ENCODE results near the gene TMEM186.

TMEM186 gene

GRCh38 chr16:8831450-8831849 lies 34.0 kb upstream of the TMEM186 start:
- H3K27ac ChIP-seq (ENCODE audit: low read depth, low read length): peak overlapping the region; percentile 100
- H3K4me3 ChIP-seq (ENCODE audit: low read length): no peak overlapping the region; the same call in 1 of the 2 replicates
- no peaks in the 10 kb centered on the region for H3K9me3 ChIP-seq (ENCODE audit: insufficient read depth, low read depth, low read length)
- H3K27me3 ChIP-seq (ENCODE audit: insufficient read depth, low read length): no peaks in the 10 kb centered on the region
- H3K36me3 ChIP-seq (ENCODE audit: insufficient read depth, low read length): peaks cover 30% of the 10 kb centered on the region
- H3K4me1 ChIP-seq (ENCODE audit: insufficient read depth, low read length): peaks cover 32% of the 10 kb centered on the region
- peak overlapping the region; percentile 84 for H3K9ac ChIP-seq (ENCODE audit: low read depth, low read length)
- WGBS: 63% methylated on average over 9 of the region's 9 CpGs

GRCh38 chr16:8828541-8829165 lies 31.2 kb upstream of the TMEM186 start:
- H3K27me3 ChIP-seq (ENCODE audit: insufficient read depth, low read length): no peaks in the 10 kb centered on the region
- no peak overlapping the region for H3K9ac ChIP-seq (ENCODE audit: low read depth, low read length)
- no peak overlapping the region for H3K4me3 ChIP-seq (ENCODE audit: low read length)
- WGBS: 95% methylated on average over 8 of the region's 8 CpGs
- H3K27ac ChIP-seq (ENCODE audit: low read depth, low read length): peak overlapping the region; percentile 15
- H3K4me1 ChIP-seq (ENCODE audit: insufficient read depth, low read length): peaks cover 32% of the 10 kb centered on the region
- peaks cover 51% of the 10 kb centered on the region for H3K36me3 ChIP-seq (ENCODE audit: insufficient read depth, low read length)
- H3K9me3 ChIP-seq (ENCODE audit: insufficient read depth, low read depth, low read length): no peaks in the 10 kb centered on the region

GRCh38 chr16:8826278-8826879 lies 28.9 kb upstream of the TMEM186 start:
- Histone ChIP-seq H3K27ac (ENCODE audit: low read depth, low read length) (no peak overlapping the region), H3K4me1 (ENCODE audit: insufficient read depth, low read length) (peaks cover 26% of the 10 kb centered on the region), H3K9me3 (ENCODE audit: insufficient read depth, low read depth, low read length) (no peaks in the 10 kb centered on the region), H3K9ac (ENCODE audit: low read depth, low read length) (no peak overlapping the region), H3K36me3 (ENCODE audit: insufficient read depth, low read length) (peaks cover 71% of the 10 kb centered on the region), H3K27me3 (ENCODE audit: insufficient read depth, low read length) (no peaks in the 10 kb centered on the region), H3K4me3 (ENCODE audit: low read length) (no peak overlapping the region)
- 94% methylated on average over 2 of the region's 3 CpGs for WGBS

- H3K36me3 ChIP-seq (ENCODE audit: insufficient read depth, low read length): peaks cover 85% of the 10 kb centered on the region
- H3K4me3 ChIP-seq (ENCODE audit: low read length): no peak overlapping the region
- H3K27ac ChIP-seq (ENCODE audit: low read depth, low read length): no peak overlapping the region
- H3K27me3 ChIP-seq (ENCODE audit: insufficient read depth, low read length): no peaks in the 10 kb centered on the region
- no peak overlapping the region for H3K9ac ChIP-seq (ENCODE audit: low read depth, low read length)
- H3K9me3 ChIP-seq (ENCODE audit: insufficient read depth, low read depth, low read length): no peaks in the 10 kb centered on the region
- H3K4me1 ChIP-seq (ENCODE audit: insufficient read depth, low read length): peaks cover 9% of the 10 kb centered on the region; the same call in 1 of the 2 replicates
- 96% methylated on average over 3 of the region's 3 CpGs for WGBS
Observed at GRCh38 chr16:8822403-8822802, 25.0 kb upstream of the TMEM186 start.

GRCh38 chr16:8819411-8820034 lies 22.1 kb upstream of the TMEM186 start:
- 93% methylated on average over 4 of the region's 6 CpGs for WGBS
- Histone ChIP-seq H3K4me1 (ENCODE audit: insufficient read depth, low read length) (peaks cover 9% of the 10 kb centered on the region; the same call in 1 of the 2 replicates), H3K4me3 (ENCODE audit: low read length) (no peak overlapping the region), H3K9ac (ENCODE audit: low read depth, low read length) (no peak overlapping the region), H3K27ac (ENCODE audit: low read depth, low read length) (no peak overlapping the region), H3K36me3 (ENCODE audit: insufficient read depth, low read length) (peaks cover 92% of the 10 kb centered on the region), H3K9me3 (ENCODE audit: insufficient read depth, low read depth, low read length) (no peaks in the 10 kb centered on the region), H3K27me3 (ENCODE audit: insufficient read depth, low read length) (no peaks in the 10 kb centered on the region)

GRCh38 chr16:8818504-8819270 lies 21.2 kb upstream of the TMEM186 start:
- no peak overlapping the region for H3K4me3 ChIP-seq (ENCODE audit: low read length)
- H3K9me3 ChIP-seq (ENCODE audit: insufficient read depth, low read depth, low read length): no peaks in the 10 kb centered on the region
- H3K36me3 ChIP-seq (ENCODE audit: insufficient read depth, low read length): peaks cover 92% of the 10 kb centered on the region
- 94% methylated on average over 10 of the region's 10 CpGs for WGBS
- no peaks in the 10 kb centered on the region for H3K27me3 ChIP-seq (ENCODE audit: insufficient read depth, low read length)
- no peak overlapping the region for H3K9ac ChIP-seq (ENCODE audit: low read depth, low read length)
- peaks cover 9% of the 10 kb centered on the region; the same call in 1 of the 2 replicates for H3K4me1 ChIP-seq (ENCODE audit: insufficient read depth, low read length)
- no peak overlapping the region for H3K27ac ChIP-seq (ENCODE audit: low read depth, low read length)

GRCh38 chr16:8816967-8817655 lies 19.7 kb upstream of the TMEM186 start:
- H3K36me3 ChIP-seq (ENCODE audit: insufficient read depth, low read length): peaks cover 93% of the 10 kb centered on the region
- peaks cover 4% of the 10 kb centered on the region; the same call in 1 of the 2 replicates for H3K4me1 ChIP-seq (ENCODE audit: insufficient read depth, low read length)
- no peaks in the 10 kb centered on the region for H3K27me3 ChIP-seq (ENCODE audit: insufficient read depth, low read length)
- no peak overlapping the region for H3K4me3 ChIP-seq (ENCODE audit: low read length)
- no peaks in the 10 kb centered on the region for H3K9me3 ChIP-seq (ENCODE audit: insufficient read depth, low read depth, low read length)
- WGBS: 95% methylated on average over 6 of the region's 6 CpGs
- no peak overlapping the region for H3K27ac ChIP-seq (ENCODE audit: low read depth, low read length)
- no peak overlapping the region for H3K9ac ChIP-seq (ENCODE audit: low read depth, low read length)

GRCh38 chr16:8814095-8814806 lies 16.8 kb upstream of the TMEM186 start:
- H3K4me3 ChIP-seq (ENCODE audit: low read length): no peak overlapping the region
- H3K36me3 ChIP-seq (ENCODE audit: insufficient read depth, low read length): peaks cover 97% of the 10 kb centered on the region
- H3K27ac ChIP-seq (ENCODE audit: low read depth, low read length): no peak overlapping the region
- WGBS: 92% methylated on average over 14 of the region's 14 CpGs
- no peaks in the 10 kb centered on the region for H3K27me3 ChIP-seq (ENCODE audit: insufficient read depth, low read length)
- H3K4me1 ChIP-seq (ENCODE audit: insufficient read depth, low read length): no peaks in the 10 kb centered on the region
- H3K9me3 ChIP-seq (ENCODE audit: insufficient read depth, low read depth, low read length): no peaks in the 10 kb centered on the region
- no peak overlapping the region for H3K9ac ChIP-seq (ENCODE audit: low read depth, low read length)

GRCh38 chr16:8812162-8812843 lies 14.9 kb upstream of the TMEM186 start:
- H3K9me3 ChIP-seq (ENCODE audit: insufficient read depth, low read depth, low read length): no peaks in the 10 kb centered on the region
- no peaks in the 10 kb centered on the region for H3K4me1 ChIP-seq (ENCODE audit: insufficient read depth, low read length)
- H3K9ac ChIP-seq (ENCODE audit: low read depth, low read length): no peak overlapping the region
- H3K4me3 ChIP-seq (ENCODE audit: low read length): no peak overlapping the region
- H3K27me3 ChIP-seq (ENCODE audit: insufficient read depth, low read length): no peaks in the 10 kb centered on the region
- no peak overlapping the region for H3K27ac ChIP-seq (ENCODE audit: low read depth, low read length)
- 89% methylated on average over 12 of the region's 12 CpGs for WGBS
- peaks cover 98% of the 10 kb centered on the region for H3K36me3 ChIP-seq (ENCODE audit: insufficient read depth, low read length)
